ENCODE results near the gene NSRP1.
"Not testable (repeated sequence)": the region's sequence is repeated elsewhere in the genome, so short reads cannot be mapped to it uniquely, and the experiment has no call there.

The NSRP1 gene

DNA sequence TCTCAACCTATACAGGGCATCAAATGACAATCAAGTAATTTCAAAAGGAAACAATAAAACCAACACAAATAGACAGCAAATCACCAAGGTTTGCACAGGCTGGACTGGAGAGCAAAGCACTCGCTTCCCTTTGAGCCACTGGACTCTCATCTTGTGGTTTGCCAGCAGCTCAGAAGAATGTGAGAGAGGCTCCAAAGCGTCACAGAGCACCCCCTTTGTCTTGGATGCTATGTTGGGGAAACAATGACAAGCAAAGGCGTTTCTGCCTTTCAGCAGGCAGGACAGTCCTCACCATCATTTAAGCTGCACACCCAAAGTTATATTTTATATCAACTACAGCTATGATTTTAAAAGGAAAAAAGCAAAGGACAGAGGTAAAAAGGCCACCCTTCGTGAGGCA lies 105.6 kb downstream of the NSRP1 start:
- DNase-seq (ENCODE audit: low spot score): no peak

DNA sequence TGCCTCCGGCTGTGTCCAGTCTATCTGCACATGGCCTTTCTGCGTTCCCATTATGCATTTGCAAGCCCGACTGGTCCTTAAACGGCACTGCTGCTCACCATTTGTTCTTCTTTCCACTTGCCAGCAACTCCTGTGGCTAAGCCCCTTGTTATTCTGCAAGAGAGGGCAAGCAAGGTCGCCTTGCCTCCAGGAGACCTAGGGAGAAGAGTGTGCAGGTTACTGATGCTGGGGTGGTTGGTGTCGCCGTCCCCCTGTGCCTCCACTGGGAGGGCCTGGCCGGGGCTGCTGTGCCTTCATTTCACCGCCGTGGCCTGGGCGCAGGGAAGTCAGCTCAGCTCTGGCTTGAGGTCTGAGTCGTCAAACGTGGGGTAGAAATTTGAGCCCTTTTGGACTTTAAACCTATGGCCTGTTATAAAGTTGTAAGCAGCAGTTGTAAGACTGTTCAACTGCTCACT lies 106.1 kb downstream of the NSRP1 start:
- no peak for DNase-seq (ENCODE audit: low spot score)

DNA sequence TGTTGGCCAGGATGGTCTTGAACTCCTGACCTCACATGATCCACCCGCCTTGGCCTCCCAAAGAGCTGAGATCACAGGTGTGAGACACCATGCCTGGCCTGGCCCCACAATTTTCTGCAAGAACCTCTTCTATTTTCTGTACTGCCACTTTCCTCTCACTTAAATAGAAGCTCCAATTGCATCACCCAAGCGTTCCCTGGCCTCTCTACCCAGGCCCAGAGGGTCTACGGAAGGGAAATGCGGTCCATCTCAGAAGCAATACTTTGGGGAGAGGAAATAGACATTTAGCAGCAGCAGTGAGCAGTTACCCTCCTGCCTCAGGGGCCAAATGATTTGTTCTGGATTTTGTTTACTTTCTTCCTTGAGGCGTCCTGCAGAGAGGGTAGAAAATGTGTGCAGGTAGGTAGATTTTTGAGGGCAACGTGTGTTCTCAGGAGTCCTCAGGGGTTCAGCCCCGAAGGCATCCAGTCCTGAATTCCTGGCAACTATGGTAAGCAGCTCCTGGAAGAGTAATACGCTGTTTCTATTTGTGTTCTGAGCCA lies 107.9 kb downstream of the NSRP1 start:
- DNase-seq (ENCODE audit: low spot score): no peak

DNA sequence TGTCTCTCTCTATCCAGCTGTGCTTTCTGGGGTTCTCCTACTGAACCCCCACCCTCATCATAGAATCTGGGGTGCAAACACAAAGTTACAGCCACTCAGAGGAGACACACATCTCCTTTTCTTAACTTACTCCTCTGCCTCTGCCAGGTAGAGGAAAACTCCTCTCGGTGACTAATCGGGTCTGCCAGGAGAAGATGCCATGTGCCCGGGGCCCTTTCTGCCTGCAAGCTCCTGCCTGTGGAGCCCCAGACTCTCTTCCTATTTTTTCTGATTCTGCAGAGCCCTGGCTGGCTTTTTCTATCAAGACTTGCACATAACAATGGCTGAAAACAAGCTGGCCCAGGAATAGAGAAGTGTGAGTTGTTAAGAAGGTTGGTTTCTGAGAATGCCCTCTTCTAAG lies 108.5 kb downstream of the NSRP1 start:
- DNase-seq (ENCODE audit: low spot score): no peak

DNA sequence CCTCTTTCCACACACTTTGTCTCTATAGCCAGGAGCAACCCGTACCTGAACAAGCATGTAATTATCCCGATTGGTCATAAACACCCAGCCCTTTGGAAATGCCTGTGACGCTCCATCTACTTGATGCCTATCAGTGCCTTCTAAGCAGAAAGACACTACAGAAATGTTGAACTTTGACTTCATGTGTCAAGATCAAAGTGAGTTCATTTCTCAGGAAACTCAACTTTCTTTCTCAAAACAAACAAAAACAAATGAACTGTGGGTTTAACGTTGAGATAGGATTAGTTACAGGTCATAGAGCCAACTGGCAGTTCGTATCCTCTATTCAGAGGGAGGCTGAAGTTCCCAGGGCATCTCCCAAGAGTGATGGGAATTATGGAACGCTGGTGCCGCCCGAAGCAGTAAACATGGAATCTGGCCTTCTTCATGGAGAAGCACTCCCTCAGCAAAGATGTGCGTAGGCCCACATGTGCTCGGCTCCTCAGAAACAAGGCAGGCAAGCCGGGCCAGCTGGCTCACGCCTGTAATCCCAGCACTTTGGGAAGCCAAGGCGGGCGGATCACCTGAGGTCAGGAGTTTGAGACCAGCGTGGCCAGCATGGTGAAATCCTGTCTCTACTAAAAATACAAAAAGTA lies 109.4 kb downstream of the NSRP1 start:
- no peak for DNase-seq (ENCODE audit: low spot score)

DNA sequence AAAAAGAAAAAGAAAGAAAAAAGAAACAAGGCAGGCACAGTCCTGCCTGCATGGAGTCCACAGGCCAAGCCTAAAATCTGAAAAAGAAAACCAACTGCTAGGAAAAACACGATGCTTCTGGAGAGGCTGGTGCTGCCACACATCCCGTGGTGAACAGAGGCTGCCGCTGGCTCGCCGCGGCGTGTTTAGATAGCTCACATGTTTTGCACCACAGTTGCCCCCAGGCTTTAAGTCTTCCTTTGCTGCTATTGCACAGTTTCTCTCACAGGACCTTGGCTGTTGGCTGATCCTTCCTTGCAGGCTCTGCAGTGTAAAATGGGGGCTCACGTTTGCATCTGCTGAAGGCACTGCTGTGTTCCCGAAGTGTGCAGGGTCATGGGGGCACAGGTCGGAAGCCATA lies 110.3 kb downstream of the NSRP1 start:
- DNase-seq (ENCODE audit: low spot score): no peak

DNA sequence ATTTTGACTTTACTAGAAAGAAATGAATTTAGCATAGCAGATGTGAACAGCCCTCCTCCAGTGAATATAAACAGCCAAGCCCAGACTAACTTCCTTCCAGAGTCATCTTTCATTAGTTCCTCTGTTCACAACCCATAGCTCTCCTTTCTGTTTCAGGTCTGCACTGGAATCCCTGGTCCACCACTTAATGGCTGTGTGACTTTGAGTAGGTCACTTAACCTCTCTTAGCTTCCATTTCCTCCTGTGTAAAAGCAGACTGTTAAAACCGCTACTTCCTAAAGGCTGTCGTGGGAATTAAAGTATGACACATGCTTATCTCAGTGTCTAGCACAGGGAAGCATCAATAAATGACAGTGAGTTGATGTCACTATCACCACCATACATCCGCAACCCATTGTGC lies 111.4 kb downstream of the NSRP1 start:
- no peak for DNase-seq (ENCODE audit: low spot score)

DNA sequence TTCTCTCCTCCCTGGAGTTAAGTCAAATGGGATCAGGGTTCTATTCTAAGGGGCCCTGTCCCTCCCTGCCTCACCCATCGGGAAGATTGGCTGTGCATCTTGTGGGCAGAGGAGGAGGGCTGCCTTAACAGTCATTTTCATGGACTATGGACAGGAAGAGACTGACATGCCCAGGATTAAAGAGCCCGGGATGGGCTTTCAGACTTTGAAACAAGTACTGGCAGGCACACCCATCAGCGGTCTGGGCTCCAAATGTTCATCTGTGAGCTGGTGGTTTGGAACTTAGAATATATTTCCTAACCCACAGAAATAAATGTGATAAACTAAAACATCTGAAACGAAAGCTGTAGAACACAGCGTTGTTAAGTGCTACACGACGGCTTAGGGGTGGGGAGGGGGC lies 112.4 kb downstream of the NSRP1 start:
- DNase-seq (ENCODE audit: low spot score): no peak

DNA sequence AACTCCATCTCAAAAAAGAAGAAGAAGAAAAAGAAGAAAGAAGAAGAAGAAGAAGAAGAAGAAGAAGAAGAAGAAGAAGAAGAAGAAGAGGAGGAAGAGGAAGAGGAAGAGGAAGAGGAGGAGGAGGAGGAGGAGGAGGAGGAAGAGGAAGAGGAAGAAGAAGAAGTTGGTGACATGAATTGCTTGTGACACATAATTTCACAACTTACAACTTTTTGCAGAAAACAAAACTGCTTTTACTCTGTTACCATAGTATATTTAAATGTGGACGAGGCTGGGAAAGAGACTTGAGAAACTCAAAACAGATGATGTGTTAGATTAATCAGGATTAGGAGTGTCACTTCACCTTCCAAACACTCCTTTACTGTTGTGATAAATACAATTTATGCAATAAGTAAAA lies 113.4 kb downstream of the NSRP1 start:
- DNase-seq (ENCODE audit: low spot score): not testable (repeated sequence)

DNA sequence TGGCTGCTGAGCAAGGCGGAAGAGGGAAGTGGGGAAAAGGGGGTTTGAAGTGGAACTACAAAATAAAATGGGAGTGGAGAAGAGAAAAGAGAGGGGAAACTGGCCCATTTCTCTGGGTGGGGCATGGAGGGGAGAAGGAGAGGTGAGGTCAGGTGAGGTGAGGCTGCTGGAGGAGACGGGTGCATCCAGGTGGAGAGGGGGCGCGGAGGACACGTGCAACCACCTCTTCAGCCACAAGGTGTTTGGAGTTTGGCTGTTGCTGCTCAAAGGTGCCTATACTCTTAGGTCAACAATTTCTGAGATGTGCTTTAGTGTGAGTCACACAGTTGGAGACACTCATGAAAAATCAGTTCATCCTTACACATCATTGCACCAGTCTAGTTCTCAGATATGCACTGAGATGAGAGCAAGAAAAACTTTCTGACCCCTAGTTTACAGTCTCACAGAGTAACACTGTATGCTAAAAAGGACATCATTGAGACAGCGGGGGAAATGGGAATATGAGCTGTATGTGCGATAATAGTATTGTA lies 114.0 kb downstream of the NSRP1 start:
- no peak for DNase-seq (ENCODE audit: low spot score)

DNA sequence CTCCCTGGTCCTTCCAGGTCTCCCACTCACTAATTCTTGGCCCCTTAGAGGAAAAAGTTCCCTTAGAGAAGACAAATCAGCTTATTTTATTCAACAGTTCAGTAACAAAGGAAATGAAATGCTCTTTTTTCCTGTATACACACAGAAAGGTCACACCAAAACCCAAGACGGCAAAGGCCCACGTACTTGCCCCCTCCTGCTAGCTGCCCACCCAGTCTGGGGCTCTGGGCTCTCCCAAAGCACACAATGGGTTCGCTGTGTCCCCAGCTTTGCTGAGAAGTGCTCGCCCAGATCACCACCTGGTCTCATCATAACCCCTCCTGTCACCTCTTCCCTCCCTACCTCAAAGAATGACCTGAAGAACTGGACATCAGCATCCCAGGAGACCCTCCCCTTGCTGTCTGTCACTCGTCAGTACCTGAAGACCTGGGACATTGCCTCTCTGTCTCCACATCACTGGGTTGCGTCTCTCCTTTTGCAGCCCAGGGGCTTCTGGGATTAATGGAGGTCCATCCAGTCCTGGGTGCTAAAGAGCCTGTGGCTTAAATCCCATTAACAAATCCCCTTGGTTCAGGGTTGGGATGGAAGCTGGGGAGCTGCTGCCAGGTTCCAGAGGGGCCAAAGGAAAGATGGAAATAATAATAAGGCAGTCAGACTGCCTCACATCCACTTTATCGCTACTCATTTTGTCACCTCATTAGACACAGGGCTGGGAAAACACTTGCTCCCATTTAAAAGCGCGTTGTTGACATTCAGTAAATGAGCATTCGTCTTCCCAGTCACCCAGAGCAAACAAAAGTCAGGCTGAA lies 115.6 kb downstream of the NSRP1 start:
- no peak for DNase-seq (ENCODE audit: low spot score)

DNA sequence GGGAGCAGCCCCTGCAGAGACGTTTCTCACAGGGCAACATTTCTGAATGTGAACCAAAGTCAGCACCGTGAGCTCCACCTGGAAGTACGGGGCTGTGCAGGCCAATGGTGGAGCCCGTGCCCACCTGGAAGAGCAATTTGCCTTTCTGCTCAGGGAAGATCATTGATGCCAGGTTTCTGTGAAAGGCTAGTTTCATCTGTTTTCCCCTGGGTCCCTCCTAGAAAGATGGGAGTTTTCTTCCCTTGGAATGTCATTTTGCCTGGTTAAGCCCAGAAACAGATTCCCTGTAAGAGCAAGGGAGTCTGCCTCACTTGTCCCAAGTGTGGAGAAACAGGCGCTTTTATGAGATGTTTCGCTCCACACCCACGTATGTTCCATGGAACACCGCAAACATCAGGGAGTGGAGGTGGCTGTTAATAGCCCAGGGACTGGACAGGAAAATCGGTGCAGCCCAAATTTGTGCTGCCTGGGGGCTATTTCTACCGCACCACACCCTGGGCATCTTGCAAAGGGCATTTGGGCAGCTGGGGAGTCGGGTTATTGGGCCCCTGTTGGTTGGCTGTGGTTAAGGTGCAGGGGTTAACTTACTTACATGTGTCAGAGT lies 116.3 kb downstream of the NSRP1 start:
- DNase-seq (ENCODE audit: low spot score): no peak

DNA sequence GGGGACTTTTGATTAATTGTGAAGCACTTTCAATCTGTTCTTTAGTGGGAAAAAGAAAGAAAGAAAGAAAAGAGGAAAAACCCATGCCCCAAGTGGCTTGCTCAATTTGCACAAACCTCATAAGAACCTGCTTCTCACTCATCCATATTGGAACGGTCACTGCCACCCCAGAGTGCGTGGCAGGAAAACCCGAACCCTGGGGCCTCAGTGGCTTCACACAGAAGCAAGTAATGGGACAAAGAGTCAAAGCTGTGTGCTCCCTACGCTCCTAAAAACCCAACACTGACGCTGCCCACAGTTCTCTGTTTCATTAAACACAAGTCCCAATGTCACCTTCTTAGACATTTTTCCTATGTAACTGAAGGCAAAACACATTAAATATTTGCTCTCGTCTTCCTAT lies 117.7 kb downstream of the NSRP1 start:
- no peak for DNase-seq (ENCODE audit: low spot score)

DNA sequence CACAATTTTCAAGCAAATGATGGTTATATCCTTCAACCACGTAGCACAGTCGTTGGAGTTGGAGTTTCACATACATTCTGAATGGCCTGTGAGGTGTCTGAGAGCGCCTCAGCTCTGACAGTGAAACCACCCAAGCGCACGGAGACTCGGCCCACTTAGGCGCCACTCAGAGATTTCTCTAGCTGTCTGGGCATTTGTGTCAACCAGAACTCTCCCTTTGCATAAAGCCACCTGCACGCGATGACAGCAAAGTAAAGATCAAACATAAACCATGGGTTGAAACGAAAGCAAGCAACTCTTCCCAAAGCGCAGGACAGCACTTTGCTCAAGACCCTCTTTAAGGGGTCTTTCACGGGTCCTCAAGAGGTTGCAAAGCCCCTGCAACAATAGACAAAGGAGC lies 118.3 kb downstream of the NSRP1 start:
- no peak for DNase-seq (ENCODE audit: low spot score)

DNA sequence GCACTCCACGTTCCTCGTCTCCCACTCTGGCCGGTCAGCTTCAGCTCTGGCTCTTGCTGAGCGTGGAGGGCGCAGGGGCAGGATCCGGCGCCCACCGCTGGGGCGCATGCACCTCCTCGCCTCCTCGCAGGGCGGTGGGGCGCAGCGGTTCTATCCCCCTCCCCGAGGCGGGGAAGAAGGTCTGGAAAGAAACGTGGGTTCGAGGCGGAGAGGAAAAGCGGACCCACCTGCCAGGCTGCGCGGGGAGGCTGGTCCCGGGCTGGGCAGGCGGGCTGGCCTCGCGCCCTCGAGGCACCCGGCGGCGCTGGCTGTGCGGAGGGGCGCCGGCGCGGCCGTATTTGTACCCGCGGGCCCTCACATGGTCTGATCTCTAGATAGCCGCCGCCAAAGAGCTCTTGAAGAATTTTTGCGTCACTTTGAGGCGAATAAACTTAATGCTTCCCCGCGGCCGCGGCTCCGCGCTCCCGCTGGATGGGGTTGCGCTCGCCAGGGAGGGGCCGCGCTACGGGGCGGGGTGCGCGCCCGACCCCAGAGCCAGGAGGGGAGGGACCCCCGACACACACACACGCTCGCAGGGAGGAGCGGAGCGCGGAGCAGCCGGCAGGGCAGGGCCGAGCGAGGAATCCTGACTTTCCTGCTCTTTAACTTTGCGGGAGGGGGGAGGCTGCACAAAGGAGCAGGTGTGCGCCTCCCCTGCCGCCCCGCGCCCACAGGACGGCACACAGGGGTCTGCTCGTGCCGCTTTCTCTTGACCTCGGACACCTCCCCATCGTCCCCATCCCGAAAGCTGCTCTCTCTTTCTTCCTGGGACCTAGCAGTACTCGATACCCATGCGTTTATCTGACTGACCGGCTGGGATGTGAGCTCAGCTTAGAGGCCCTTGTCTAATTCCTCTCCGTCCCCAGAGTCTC lies 119.0 kb downstream of the NSRP1 start, which contains the start of gene SLC6A4:
SLC6A4 (minus strand) TSS at position 312 of the 911 bp plus-strand sequence. CDS start 13,739 bp downstream, outside the sequence.
- DNase-seq (ENCODE audit: low spot score): no peak
